ENCODE results near the gene DUSP19.

Gene DUSP19

DNA sequence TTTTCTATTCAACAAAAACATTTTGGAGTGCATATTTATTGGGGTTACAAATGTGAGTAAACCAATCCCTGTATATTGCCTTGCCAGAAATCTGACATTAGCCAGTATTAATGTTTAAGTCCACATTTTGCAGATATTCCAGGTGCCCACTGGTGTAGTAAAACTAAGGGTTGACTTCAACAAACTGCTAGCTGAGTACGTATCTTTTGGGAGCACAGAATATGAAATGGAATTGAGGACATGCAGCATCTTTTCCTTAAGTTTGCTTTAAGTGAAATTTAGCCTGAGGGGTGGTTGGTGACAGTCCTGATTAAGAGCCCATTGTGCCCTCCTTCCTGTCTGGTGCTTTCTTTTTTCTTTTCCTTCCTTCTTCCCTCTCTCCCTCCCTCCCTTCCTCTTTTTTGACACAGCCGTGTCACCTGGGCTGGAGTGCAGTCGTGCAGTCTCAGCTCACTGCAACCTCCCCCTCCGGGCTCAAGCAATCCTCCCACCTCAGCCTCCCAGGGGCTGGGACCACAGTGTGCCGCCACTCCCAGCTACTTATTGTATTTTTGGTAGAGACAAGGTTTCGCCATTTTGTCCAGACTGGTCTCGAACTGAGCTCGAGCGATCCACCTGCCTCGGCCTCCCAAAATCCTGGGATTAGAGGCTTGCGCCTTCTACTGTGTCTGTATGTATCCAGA, 47.3 kb downstream of the DUSP19 start:
- DNase-seq (ENCODE audit: low read depth): no peak

GRCh38 chr2:183126635-183127034, 48.1 kb downstream of the DUSP19 start:
- no peak for DNase-seq (ENCODE audit: low read depth)

- no peak for DNase-seq (ENCODE audit: low read depth)
These were observed 55.5 kb downstream of the DUSP19 start for GRCh38 chr2:183134016-183134415.

GRCh38 chr2:183148955-183149354, 70.4 kb downstream of the DUSP19 start:
- DNase-seq (ENCODE audit: low read depth): no peak

DNA sequence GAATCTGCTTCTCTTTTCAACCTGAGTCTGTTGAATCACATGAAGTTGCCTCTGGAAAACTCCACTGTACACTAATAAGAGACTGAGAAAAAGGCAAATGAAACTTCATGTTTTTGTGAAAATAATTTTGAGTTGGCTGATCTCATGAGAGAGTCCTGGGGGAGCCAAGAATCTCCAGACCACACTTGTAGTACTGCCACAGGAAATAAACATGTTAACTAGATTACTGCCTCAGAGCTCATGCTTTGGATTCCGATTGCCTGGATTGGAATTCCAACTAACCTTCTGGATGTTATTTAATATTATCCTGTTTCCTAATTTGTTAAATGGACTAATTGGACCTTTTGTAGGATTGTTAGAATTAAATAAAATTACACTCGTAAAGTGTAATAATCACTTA, 70.9 kb downstream of the DUSP19 start:
- no peak for DNase-seq (ENCODE audit: low read depth)

All from HS-27A (cell line).